HG03280 (cell line): ENCODE data around the gene UBP1.
"Not testable (repeated sequence)": the region's sequence is repeated elsewhere in the genome, so short reads cannot be mapped to it uniquely, and the experiment has no call there.

Experiments
- ATAC-seq: cut with Tn5 transposase; IDR thresholded peaks from one replicate; pipeline ENCODE4 v1.9.1; 2021; ENCODE audit warnings: mild to moderate bottlenecking, moderate library complexity; ENCODE audit not compliant: unreplicated experiment

Gene UBP1

DNA sequence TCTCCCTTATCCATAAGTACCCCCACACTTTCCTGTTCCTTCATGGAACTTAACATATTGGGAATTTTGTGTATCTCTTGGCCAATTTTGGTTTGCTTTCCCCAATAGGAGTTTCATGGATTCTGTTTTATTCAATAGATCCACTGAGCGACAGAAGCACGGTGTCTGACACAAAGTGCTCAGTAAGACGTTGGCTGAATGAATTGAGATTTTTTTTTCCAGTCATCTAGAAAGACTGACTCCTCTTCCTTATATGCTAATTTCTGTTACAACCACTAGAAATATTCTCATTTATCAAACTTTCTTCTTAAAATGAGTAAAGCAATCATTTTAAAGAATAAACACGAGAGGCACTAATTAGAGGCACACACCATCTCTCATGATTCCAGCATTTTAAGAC lies 48.1 kb downstream of the UBP1 start:
- ATAC-seq = no peak

DNA sequence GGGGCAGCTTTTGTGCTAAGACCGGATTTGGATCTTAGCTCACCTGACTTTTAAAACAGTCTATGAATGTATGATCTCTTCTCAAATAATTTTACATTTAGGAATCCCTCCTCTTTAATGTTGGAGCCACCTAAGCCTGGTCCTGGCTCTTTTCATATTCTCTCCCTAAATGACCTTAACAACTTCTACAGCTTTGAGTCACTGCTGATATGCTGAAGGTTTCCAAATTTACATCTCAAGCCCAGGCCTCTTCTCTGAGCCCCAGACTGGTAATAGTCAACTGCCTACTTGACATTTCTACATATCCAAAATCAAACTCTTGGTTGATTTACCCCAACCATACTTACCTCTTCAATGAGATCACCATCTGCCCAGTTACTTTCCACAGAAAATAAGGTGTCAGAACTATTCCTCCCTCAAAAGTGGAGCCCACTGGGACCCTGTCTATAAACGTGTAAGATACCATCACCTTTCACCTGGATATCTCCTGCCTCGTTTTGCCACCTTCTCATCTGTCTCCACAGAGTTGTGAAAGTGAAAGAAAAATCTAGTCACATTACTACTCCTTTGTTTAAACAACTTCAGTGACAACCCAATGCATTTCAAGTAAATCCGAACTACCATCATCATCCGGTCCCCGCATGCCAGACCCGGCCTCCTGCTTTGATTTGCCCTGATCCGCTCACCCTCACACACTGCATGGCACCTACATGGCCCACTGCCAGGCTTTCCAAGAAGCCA lies 48.8 kb downstream of the UBP1 start:
- no peak for ATAC-seq

DNA sequence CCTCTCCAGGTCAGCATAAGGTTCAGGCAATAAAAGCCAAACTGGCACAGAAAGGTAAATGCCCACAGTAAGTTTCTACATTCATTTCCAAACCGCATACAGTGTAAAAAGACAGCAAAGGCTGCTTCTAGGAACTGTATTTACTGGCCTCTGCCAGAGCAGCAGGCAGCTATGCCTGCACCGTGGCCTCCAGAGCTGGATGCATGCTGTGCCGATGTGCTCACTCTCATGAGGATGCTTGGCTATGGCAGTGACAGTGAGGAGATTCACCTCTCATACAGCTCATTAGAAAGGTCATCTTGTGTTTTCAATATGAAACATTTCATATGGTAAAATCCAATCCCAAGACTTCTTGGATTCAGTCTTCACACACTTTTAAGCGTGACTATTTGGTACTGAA lies 50.3 kb downstream of the UBP1 start:
- ATAC-seq = no peak

DNA sequence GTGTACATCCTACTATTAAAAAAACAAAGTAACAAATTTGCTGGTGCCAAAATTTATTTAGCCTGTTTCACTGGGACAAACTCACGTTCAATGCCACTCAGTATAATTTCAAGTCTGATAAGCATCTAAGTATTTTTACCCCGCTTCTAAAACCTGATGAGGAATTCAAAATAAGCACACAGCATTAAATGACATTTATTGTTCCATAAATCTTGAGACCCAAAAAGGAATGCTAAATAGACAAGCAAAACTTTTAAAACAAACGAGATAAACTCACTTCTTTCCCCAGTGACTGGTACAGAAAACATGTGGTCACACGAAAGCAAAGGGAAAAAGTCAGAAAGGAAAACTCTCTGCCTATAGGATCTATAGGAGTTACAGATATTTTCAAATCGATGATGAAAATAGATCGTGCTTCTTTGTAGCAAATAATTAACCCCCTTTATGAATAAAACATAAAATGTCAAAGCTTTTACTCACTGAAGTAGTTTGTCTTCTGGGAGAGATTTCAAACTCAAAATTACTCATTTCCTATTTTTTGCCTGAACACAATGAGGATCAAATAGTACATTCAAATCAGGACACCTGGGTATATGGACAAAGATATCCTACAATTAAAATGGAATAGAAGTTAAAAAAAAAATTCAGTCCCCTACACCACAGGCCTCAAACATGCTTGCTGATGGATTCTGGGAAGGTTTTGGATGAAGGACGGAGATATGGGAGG lies 51.7 kb downstream of the UBP1 start:
- no peak for ATAC-seq

DNA sequence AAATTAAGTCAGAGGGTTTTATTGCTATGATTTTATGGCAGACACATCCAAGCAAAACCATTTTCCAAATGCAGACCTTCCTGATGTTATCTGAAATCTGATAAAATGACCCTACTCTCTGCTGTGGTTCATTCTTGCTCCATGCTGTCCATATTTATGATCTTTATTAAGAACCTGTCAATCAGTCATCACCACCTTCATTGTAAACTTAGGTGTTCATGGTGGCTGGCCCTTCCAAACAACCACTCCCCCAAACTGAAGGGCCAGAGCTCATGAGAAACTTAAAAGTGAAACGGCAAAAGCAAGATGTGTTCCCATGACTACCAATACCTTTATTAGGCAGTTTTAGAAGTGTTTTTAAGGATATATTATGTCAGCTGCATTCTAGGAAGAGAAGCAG lies 53.6 kb downstream of the UBP1 start:
- ATAC-seq = no peak

DNA sequence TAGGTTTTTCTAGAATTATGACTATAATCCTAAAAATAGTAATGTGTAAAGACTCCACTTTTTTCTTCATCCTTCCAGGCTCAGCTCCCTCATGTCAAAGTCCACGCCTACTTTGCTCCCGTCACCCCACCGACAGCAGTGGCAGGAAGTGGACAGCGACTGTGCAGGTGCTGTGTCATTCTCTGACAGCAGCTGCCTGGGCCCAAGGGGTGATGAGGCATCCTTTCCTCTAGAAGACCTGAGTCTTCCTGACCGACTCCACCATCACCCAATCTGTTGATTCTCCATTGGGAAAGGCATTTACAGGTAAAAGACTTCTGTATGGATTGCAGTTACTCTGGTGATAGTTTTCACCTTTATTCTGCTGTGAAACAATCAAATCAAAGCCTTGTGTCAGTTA lies 54.8 kb downstream of the UBP1 start:
- no peak for ATAC-seq

DNA sequence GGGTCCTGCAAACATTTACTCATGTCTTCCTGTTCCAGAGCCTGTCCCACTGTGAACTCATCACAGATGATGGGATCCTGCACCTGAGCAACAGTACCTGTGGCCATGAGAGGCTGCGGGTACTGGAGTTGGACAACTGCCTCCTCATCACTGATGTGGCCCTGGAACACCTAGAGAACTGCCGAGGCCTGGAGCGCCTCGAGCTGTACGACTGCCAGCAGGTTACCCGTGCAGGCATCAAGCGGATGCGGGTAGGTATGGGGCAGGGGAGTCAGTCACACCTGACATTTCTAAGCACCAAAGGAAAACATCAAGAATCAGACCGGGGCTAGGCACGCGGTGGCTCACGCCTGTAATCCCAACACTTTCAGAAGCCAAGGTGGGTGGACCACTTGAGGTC lies 56.3 kb downstream of the UBP1 start:
- no peak for ATAC-seq

DNA sequence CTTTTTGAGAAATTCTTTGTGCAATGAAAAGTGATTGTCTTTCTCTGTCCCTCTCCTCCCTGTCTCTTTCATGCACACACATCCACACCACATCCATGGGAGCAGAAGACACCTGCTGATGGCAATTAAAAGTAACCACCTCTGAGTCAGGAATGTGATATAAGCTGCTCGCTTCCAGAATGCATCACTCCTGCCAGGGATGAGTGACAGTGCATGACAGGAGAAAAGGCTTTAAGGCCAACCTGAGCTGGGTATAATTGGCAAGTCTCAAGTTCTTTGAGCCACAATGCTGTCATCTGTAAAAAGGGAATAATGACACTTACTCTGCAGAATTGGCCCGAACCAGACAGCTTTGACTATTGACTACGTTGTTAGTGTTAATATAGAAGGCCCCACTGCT lies 59.6 kb downstream of the UBP1 start:
- no peak for ATAC-seq

DNA sequence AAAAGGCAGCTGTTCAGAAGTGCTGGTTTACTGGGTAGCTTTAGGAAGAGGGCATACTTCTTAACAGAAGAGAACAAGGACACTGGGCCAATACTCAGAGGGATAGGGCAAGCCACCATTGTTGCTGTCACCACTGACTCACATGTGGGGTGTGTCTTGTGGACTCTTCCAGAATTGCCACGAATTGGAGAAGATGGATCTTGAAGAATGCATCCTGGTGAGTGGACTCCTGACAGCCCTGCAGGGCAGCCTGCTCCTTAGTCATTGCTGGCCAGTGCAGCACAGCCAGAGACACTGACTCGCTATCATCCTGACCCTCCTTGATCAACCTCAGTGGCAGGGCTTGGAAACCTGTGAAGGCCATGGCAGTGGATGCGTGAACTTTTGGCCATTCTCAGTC lies 62.3 kb downstream of the UBP1 start:
- no peak for ATAC-seq

DNA sequence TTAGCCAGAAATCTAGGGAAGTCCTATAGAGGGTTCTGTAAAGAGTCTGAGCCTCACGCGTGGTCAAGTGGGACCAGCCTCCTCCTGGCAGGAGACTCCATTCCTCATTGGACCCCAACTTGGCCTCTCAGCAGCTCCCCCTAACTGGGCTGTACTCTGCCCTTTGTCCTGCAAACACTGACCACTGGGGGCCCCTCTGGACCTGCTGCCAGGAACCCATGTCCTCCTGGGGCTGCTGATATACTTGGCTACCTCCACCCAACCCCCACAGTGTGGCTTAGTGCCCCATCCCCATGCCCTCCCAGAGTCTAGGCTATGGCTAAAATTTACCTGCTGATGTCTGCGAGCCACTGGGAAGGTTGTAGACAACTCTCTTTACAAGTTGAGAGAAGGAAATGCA lies 62.7 kb downstream of the UBP1 start:
- ATAC-seq = no peak

DNA sequence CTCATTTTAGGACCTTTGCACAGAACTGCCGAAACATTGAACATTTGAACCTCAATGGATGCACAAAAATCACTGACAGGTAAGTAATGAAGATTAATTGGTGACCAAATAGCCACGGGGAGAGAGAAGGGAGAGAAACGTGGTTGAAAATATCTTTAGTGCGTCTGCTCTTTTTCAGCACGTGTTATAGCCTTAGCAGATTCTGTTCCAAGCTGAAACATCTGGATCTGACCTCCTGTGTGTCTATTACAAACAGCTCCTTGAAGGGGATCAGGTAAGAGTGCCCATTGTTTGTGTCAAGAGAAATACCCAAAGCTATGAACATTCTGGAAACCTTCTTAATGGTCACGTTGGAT lies 67.1 kb downstream of the UBP1 start:
- no peak for ATAC-seq

DNA sequence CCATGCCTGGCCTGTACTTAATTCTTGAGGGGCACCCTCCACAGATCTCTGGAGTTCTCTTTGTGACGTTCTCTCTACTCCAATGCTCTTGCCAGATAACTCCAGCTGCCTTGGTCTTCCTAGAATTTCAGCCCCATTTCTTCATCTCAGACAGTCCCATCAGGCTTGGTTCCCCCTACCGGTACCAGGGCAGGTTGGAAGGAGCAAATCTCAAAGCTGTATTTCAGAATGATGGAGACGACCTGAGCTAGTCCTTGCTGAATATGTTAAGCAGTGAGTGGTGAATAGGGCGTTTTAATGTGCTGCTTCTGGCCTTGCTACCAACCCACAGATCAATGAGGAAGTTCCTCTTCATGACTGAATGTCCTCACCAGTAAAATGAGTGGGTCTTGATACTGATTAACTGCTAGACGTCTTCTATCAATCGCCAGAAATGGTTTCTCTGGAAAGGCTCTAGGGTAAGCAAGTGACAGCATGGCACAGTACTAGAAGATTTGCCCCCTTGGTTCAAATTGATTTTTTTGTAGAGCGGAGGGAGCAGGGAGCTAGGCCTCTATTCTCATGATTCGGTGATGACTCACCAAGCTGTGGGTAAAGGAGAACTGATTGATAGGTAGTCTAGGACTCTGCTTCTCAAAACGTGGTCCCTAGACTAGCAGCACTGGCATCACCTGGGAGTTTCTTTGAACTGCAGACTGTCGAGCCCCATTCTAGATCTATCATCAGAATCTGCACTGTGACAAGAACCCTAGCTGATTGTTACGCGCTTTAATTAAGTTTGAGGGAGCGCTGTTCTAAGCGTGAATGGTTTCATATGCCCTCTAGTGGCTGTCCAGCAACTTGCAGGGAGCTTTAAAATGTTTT lies 67.8 kb downstream of the UBP1 start:
- no peak for ATAC-seq

DNA sequence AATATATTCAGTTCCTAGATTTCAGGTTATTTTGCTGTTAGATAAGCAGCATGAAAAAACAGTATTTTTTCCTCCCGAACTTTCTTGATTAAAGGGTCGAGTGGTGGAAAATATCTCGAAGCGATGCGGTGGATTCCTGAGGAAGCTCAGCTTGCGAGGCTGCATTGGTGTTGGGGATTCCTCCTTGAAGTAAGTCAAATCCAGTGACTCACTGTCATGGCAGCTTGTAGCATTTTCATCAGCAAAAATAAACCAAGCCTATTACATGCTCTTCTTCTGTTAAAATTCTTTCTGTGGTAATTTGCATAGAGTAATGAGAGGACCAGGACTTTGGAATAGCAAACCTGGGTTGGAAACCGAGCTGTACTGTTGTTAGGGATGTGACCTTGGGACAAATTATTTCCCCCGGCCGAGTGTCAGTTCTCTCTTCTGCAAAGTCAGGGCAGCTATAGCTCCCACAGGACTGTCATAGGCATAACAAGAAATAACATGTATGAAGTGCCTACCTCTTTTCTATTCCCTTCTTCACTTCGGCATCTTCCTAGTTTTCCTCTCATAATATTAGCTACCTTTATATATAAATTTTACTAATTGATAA lies 75.6 kb downstream of the UBP1 start:
- ATAC-seq = no peak

DNA sequence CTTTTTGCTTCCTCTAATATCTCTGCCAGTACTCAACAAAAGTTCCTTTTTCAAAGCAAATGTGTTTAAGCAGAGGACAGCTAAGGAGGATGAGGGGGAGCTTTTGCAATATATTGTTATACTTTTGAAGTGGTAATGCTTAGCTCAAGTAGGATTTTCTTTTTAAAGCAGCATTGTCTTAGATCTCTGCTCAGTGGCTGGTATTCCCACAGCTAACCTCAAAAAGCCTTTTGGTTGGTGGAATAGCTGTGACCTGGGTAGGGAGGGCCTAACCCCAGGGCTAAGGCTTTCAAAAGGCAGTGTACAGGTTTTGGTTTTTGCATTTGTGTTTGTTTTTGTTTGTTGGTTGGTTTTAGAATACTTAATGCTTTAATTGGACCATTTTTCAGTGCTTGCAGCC lies 76.1 kb downstream of the UBP1 start:
- ATAC-seq = no peak

DNA sequence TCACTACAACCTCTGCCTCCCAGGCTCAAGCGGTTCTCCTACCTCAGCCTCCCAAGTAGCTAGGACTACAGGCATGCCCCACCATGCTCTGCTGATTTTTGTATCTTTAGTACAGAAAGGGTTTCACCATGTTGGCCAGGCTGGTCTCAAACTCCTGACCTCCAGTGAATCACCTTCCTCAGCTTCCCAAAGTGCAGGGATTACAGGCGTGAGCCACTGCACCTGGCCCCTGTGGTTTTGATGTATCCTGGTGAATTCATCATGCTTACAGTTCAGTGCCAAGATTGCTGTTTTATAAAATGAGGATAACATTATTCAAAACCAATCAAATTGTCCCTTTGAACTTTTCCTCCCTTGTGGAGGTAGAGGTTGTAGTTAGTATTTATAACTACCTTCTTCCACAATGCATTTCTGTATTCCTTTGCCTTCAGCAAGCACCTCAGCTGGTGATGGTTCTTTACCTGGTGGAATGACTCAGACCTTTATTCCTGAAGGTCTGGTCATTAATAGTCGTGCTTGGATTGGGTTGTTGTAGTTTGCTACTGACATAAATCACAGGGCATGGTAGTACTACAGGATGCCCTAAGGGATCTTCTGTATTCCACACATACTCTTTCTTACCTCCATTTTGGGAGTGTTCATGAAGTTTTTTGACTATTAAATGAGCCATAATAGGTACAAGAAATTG lies 76.9 kb downstream of the UBP1 start:
- no peak for ATAC-seq

DNA sequence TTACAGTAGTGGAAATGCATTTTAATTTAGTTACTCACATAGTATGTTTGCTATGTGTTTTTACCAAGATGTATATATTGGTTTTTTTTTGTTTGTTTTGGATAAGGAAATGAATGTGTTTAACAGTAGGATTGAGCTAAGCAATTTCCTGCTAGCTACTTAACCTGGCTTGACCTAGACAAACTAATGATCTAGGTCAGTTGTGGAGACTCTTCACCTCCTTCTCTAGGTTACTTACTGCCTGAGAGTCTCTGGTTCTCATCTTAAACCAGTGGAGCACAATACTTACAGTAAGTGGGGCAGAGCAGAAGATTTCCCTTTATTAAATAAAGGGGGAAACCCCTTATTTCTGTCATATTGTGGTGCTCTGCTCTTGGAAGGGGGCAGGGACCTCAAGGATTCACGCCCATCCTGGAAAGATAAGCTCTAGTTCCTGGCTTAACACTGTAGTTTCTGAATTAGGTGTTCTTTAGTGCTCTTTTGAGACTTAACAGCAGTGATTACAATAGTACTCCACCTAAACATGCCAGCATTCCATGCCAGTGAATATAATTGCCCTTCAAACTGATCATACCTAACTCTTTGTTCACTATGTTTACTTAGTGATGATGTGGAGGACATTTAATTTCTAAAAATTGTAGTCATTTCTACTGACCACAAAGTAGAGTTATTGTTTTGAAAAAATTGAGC lies 79.9 kb downstream of the UBP1 start:
- no peak for ATAC-seq

DNA sequence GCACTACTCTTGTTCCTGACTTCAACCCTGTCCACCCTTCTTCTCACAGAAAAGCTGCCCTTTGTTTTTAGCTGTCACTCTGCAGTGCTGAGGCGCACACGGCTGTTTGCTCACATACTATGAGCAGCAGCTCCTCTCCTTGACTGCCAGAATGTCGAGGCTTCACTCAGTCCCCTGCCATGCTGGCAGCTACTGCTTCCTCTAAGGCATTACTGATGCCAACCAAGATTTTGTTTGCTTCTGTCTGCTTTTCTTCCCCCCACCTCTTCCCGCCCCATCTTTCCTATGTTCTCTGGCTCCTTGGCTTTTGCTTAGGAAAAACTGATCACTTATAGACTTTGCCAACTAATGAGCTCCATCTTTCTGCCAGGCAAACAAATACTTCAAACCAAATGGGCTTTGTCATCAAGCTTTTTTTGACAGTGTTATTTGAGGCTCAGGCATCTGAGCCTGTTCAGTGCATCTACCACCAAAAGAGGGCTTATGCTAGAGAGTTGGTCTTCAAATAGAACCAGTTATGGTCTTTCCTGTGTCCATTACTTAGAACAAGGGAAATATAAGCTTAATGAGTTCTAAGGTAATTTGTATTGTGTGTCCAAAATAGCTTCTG lies 81.9 kb downstream of the UBP1 start:
- ATAC-seq = no peak

DNA sequence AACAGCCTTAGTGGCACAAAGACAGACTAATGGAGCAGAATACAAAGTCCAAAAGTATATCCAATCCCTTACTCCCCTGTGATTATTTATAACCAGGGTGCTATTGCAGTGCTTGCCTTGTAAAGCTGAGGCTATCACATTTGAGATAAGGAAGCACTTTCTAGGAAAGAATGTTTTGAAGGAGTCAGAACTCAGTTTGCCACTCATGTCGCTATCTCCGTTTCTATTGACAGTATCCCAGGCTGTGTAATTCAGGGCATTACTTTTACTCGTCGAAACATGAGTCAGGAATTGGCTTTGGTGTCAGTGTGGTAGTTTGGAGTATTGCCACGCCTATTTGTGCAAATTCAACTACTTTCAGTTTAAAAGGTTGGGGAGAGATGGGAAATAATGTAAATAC lies 84.6 kb downstream of the UBP1 start:
- no peak for ATAC-seq

DNA sequence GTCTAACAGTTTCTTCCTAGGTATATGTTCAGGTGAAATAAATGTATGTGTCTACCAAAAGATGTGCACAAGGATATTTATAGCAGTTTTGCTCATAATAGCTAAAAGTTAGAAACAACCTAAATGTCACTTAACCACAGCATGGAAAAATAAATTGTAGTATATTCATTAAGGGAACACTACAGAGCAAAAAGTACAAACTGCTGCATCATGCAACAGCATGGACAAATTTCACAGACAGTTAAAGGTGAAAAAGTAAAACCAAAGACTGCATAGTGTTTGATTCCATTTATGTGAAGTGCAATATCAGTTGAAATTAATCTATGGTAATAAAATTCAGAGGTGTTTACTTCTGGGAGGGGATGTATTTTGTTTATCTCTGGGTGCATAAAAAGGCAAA lies 100.4 kb downstream of the UBP1 start:
- no peak for ATAC-seq

DNA sequence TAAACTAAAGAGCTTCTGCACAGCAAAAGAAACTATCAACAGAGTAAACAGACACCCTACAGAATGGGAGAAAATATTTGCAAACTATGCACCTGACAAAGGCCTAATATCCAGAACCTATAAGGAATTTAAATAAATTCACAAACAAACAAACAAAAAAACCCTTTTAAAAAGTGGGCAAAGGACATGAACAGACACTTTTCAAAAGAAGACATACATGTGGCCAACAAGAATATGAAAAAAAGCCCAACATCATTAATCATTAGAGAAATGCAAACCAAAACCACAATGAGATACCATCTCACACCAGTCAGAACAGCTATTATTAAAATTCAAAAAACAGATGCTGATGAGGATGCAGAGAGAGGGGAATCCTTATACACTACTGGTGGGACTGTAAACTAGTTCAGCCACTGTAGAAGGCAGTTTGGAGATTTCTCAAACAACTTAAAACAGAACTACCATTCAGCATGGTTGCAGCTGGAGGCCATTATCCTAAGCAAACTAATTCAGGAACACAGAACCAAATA lies 101.2 kb downstream of the UBP1 start:
- ATAC-seq = not testable (repeated sequence)
